IPS-NIHi7 (cell line): Measurements from ENCODE around the gene ZNF425.
"Not testable (repeated sequence)": the region's sequence is repeated elsewhere in the genome, so short reads cannot be mapped to it uniquely, and the experiment has no call there.

Source experiments
- DNase-seq: peaks from one replicate; pipeline ENCODE4 v3.0.0; 2012; ENCODE audit warnings: mixed read lengths; ENCODE audit errors: extremely low spot score

The ZNF425 gene

DNA sequence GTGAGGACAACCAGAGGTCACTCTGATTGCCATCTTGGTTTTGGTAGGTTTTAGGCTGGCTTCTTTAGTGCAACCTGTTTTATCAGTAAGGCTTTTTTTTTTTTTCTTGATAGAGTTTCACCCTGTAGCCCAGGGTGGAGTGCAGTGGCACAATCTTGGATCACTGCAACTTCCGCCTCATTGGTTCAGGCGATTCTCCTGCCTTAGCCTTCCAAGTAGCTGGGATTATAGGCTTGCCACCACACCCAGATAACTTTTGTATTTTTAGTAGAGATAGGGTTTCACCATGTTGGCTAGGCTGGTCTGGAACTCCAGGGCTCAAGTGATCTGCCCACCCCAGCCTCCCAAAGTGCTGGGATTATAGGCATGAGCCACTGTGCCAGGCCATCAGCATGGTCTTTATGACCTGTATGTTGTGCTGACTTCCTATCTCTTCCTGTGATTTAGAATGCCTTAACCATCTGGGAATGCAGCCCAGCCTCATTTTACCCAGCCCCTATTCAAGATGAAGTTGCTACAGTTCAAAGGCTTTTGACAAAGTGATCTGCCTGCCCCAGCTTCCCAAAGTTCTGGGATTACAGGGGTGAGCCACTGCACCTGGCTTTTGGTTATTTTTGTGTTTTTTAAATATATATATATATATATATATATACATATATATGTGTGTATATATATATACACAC is 7.0 kb upstream of the ZNF425 start:
- DNase-seq: no peak

- DNase-seq: no peak
Observed at GRCh38 chr7:149130572-149131198, 4.6 kb upstream of the ZNF425 start.

DNA sequence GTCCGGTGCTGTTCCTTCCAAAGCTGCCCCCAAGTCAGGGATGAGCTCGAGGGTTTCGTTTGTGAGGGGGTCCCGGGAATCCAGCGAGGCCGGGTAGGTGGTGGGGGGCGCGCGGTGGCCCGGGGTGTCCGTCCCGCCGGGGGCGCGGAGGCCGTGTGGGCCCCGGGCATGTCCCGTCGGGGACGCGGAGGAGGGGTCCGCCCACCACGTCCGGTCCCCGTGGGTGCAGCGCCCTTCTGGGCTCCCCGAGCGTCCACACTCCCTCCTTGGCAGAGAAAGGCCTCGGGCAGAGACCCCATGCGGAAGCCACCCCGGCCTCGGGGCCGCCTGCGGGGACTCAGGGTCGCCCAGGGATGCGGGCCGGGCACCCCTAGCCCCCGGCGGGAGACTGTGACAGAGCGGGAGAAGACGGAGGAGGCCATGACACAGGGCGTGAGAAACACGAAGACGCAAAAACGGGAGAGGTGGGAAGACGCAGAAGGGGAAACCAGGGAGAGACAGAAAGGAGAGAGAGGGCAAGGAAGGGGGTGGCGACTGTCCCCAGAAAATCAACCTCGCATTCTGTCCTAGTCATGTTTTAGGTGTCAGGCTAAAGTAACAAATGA is 640 bp upstream of the ZNF425 start:
- DNase-seq: no peak

- DNase-seq: peak; percentile 32
Observed at GRCh38 chr7:149125189-149125862, 798 bp downstream of the ZNF425 start.

DNA sequence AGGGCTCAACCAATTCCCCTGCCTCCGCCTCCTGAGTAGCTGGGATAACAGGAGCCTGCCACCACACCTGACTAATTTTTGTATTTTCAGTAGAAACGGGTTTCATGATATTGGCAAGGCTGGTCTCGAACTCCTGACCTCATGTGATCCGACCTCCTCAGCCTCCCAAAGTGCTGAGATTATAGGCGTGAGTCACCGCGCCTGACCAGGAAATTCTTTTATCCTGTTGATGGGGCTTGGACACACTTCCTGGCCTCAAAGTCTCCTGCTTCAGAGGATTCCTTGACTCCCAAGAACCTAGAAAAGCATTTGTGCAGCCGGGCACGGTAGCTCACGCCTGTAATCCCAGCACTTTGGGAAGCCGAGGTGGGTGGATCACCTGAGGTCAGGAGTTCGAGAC is 16.2 kb downstream of the ZNF425 start:
- DNase-seq: no peak

GRCh38 chr7:149104749-149105148 is 21.4 kb downstream of the ZNF425 start:
- no peak for DNase-seq

- DNase-seq: no peak
Observed at GRCh38 chr7:149104214-149104613, 21.9 kb downstream of the ZNF425 start.

GRCh38 chr7:149103424-149103823 is 22.7 kb downstream of the ZNF425 start:
- DNase-seq: no peak

DNA sequence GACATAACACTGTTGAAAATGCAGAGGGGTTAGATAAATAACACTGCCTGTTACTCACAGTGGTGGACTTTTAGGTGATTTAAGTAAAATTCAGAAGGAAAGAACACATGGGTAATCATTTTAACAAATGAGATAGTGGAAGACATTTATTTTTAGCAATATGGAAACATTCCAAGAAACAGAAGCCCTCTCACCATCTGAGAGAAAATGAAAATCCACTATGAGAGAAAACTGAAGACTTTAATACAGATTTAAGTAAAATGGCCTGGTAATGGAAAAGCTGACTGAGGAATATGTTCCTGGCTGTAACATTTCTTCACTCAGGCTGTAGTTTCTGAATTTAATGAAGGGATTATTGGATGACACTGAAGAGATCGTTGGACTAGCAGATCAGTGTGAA is 23.5 kb downstream of the ZNF425 start:
- no peak for DNase-seq

DNA sequence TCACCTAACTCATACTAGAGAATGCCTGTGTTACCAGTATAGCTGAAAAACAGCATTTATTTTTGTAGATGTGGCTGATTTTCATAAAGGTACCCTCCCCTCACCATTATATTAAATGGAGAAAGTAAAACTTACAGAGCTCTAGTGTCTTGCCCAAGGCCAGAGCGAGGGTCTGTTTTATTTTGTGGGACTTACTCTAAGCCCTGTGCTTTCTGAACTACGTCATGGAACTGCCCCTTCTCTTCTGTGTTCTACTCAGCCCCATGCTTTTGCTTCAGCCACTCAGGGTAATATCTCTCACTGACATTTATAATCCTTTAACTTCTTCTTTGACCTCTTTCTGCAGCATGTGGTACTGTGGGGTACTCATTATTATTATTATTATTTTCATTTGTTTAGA is 25.3 kb downstream of the ZNF425 start:
- DNase-seq: no peak

DNA sequence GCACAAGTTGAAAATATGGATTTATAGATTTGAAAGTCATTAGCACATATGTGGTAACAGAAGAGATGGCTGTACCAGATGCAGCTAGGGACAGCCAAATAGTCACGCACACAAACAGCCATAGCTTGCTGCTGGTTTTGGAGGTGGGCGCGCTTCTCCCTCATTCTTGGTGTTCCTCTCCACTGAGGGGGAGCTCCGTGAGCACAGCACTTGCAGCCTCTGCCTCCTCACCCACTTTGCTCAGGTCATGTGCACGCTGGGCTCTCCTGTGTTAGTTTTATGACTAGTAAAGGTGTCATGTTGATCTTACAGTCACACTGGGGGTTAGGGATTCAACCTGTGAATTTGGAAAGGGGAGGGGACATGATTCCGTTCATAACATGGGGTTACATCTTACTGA is 27.1 kb downstream of the ZNF425 start:
- no peak for DNase-seq

GRCh38 chr7:149097088-149097487 is 29.0 kb downstream of the ZNF425 start:
- DNase-seq: no peak

- no peak for DNase-seq
Observed at GRCh38 chr7:149093228-149093627, 32.9 kb downstream of the ZNF425 start.

DNA sequence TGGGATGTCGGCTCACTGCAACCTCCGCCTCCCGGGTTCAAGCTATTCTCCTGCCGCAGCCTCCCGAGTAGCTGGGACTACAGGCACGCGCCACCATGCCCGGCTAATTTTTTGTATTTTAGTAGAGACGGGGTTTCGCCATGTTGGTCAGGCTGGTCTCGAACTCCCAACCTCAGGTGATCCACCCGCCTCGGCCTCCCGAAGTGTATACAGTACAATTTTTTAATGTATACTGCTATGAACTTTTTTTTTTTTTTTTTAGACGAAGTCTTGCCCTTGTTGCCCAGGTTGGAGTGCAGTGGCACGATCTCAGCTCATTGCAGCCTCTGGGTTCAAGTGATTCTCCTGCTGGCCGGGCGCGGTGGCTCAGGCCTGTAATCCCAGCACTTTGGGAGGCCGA is 33.9 kb downstream of the ZNF425 start:
- DNase-seq: not testable (repeated sequence)

GRCh38 chr7:149090397-149091195 is 35.5 kb downstream of the ZNF425 start, which contains the start of gene ZNF786:
Gene ZNF786 (minus strand): TSS chr7:149090718. CDS start chr7:149090640, 78 bp downstream.
- DNase-seq: peak; percentile 94

DNA sequence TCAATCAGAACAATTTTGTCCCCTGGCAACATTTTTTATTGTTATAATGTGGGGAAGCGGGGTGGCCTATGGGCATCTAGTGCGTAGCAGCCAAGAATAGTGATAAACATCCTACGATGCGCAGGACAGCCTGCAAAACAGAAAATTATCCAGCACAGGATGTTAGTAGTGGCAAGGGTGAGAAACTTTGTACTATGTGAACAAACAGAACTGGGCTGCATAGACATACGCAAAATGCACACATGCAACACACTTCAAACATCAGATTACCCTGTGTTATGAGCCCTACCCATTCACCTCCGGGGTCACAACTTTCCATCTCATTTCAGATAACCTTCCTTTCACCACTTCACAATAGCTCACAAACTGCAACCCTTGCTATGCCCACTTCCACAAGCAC is 38.7 kb downstream of the ZNF425 start:
- no peak for DNase-seq

DNA sequence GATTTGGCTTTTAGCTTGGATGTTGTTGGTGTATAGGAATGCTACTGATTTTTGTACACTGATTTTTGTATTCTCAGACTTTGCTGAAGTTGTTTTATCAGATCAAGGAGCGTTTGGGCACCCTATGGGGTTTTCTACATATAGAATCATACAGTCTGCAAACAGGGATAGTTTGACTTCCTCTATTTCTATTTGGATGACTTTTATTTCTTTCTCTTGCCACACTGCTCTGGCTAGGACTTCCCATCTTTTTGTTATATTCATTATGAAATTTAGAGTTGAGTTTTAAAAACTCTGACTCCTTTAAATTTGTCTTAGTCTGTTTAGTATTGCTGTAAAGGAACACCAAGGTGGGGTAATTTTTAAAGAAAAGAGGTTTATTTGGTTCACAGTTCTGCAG is 40.3 kb downstream of the ZNF425 start:
- DNase-seq: no peak

DNA sequence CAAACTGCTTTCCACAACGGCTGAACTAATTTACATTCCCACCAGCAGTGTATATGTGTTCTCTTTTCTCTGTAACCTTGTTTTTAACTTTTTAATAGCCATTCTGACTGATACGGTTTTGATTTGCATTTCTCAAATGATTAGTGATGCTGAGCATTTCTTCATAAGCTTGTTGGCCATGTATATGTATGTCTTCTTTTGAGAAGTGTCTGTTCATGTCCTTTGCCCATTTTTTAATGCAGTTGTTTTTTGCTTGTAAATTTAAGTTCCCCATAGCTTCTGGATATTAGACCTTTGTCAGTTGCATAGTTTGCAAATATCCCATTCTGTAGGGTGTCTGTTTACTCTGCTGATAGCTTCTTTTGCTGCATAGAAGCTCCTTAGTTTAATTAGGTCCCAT is 41.7 kb downstream of the ZNF425 start:
- no peak for DNase-seq

- no peak for DNase-seq
Observed at GRCh38 chr7:149081914-149082313, 44.2 kb downstream of the ZNF425 start.

DNA sequence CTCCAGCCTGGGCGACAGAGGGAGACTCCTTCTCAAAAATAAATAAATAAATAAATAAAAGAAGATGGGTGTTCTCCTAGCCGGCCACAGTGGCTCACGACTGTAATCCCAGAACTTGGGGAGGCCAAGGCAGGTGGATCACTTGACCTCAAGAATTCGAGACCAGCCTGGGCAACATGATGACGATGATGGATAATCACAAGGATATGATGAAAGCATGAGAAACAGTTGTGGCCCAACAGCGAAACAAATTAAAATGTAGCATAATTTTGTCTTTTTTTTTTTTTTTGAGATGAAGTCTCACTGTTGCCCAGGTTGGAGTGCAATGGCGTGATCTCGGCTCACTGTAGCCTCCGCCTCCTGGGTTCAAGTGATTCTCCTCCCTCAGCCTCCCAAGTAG is 48.5 kb downstream of the ZNF425 start:
- no peak for DNase-seq

GRCh38 chr7:149075286-149075685 is 50.8 kb downstream of the ZNF425 start:
- DNase-seq: no peak
